ENCODE data around the gene FGF22. TPM values are rescaled to one million over a fixed set of nuclear protein-coding genes. Genes with fewer than 3 reads are reported as not detected.

Gene FGF22
- total and polyA plus RNA-seq, 2 of the 8 experiments (the other 6 are each of a cell fraction or from before 2014, with no cell fraction given), result 0.44 to 1.7 TPM

DNA sequence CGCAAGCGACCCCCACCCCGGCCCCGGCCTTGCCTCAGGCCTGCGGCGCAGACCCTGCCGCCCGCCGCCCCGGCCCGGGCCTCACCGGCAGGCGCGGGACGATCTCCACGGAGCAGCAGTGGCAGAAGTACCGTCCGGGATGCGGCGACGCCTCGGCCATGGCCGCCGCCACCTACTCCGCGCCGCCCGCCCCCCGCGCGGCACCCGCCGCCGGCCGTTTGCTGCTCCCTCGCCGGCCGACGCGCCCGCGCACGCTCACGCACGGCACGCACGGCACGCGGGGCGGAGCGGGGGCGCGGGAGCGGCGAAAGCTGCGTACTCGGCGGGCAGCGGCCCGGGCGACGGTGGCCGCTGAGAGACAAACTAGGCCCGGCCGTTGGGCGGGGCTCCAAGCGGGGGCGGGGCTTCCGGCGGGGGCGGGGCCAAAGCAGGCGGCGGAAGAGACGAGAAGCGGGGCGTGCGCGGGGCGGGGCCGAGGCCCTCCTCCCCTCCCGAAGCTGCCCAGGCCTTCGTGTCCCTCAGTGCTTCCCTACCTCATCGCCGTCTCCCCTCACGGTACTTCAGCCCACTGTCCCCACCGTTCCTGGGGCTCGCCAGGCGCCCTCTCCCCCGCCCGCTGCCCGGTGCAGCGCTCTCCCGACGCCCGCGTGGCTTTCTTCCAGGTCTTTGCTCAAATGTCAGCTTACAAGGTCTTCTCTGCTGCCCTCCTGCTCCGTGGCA lies 23.4 kb downstream of the FGF22 start, which contains the start of gene RNF126 (continued):
- TF ChIP-seq JUN (IDR thresholded peaks at IDR 0.05; ENCODE audit: low read depth, low read length) (no peak), POLR2AphosphoS5 (IDR thresholded peaks at IDR 0.05; ENCODE audit: low read depth, low read length) (no peak), GABPA (IDR thresholded peaks at IDR 0.05; ENCODE audit: borderline replicate concordance, insufficient read depth, low read length) (no peak), GTF2F1 (IDR thresholded peaks at IDR 0.05; ENCODE audit: borderline replicate concordance, low read depth, low read length) (no peak), SRF (IDR thresholded peaks at IDR 0.05; ENCODE audit: low read depth, low read length) (no peak)
